GM12873 (cell line): ENCODE data around the gene TEX38.

ENCODE experiments used
- CTCF ChIP-seq: IDR thresholded peaks from 2 replicates; pipeline ENCODE4 v1.5.1; 2012; ENCODE audit warnings: low read depth, mild to moderate bottlenecking, moderate library complexity, low read length, control low read depth; ENCODE audit not compliant: insufficient read depth; ENCODE audit errors: missing control alignments

TEX38 gene

GRCh38 chr1:46647611-46648010 is 24.0 kb upstream of the TEX38 start:
- no peak for TF ChIP-seq CTCF

- TF ChIP-seq CTCF: no peak
Measured at GRCh38 chr1:46649764-46650163, 21.9 kb upstream of the TEX38 start.

- TF ChIP-seq CTCF: no peak
Measured at GRCh38 chr1:46650491-46650890, 21.2 kb upstream of the TEX38 start.

- TF ChIP-seq CTCF: no peak
Measured at GRCh38 chr1:46652321-46653100, 19.1 kb upstream of the TEX38 start.

- no peak for TF ChIP-seq CTCF
Measured at GRCh38 chr1:46653405-46653958, 18.2 kb upstream of the TEX38 start.

- no peak for TF ChIP-seq CTCF
Measured at GRCh38 chr1:46654012-46654411, 17.6 kb upstream of the TEX38 start.

- TF ChIP-seq CTCF: no peak
Measured at GRCh38 chr1:46655848-46656247, 15.8 kb upstream of the TEX38 start.
